NOMO-1 treated with dmso at 0.1 percent for 144 hours (cell line): ENCODE data around the gene ALDH4A1.
"Not testable (repeated sequence)": the region's sequence is repeated elsewhere in the genome, so short reads cannot be mapped to it uniquely, and the experiment has no call there.

ENCODE experiments used
- DNase-seq: peaks from one replicate; lab custom pipeline; 2025; ENCODE audit not compliant: unreplicated experiment; lab: John Stamatoyannopoulos, UW

ALDH4A1 gene

DNA sequence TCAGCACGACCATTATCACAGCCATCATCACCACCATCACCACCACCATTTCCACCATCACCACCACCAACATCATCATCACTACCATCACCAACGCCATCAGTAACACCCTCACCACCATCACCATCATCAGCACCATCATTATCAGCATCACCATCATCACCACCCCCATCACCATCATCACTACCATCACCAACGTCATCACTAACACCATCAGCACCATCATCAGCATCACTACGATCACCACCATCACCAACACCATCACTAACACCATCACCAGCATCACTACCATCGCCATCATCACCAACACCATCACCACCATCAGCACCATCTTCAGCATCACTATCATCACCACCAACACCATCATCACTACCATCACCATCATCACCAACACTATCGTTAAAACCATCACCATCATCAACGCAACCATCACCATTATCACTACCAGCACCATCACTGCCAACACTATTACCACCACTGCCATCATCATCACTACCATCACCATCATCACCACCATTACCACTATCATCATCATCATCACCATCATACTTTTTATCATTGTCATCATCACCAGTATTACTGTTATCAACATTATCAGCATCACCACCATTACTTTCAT is 44.2 kb downstream of the ALDH4A1 start:
- no peak for DNase-seq

DNA sequence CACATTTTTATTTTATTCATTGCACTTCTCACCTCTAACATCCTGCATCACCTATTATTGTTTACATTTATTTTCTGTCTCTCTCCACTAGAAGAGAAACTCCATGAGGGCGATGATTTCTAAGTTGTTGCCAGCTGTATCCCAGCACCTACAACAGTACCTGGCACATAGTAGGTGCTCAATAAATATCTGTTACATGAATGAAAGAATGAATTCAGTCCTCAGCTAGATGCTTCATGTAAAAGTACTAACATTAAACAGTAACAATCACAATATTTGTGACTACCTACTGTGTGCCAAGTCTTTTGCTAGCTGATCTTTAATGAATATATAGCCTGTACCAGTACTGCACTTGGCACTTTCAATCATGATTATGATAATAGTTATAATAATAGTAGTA is 45.9 kb downstream of the ALDH4A1 start:
- no peak for DNase-seq

DNA sequence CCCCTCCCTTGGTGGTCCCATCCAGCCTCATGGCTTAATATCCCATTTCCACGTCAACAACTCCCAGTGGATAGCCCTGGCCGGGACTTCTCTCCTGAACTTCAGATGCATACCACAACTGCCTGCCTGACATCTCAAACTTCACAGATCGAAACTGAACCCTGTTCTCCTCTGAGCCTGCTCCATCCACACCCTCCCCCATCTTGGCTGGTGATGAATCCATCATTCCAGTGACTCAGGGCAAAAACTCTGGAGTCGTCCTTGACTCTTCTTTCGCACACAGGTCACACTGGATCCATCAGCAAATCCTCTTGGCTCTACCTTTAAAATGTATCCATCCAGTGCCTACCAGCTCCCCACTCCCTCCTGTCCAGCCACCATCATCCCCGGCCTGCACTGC is 46.8 kb downstream of the ALDH4A1 start:
- DNase-seq, result no peak

DNA sequence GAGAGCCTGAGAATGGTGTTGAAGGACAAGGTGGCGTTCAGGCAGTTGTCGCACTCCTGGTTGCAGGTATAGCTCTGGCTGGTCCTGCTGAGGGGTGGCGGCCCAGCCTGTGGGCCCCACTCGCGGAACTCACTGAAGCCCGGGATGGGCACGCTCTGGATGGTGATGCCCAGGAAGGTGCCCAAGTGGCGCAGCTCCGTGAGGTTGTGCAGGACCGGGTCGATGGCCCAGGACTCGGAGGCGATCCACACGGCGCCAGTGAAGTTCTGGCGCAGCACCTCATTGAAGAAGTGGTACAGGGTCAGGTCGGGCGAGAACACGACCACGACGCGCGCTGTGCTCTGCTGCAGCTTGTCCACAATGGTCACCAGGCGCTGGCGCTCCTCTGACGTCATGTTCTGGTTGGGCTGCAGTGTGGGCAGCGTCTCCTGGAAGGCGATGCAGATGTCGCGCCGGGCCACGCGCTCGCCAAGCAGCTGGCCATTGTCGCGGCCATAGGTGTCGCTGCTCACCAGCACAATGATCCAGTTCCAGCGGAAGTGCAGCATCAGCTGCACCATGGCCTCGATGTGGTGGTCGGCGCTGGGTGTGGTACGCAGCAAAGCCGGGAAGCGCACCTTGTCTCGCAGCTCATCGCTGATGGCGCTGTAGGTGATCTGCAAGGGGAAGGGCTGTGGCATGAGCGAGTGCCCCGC is 47.9 kb downstream of the ALDH4A1 start:
- no peak for DNase-seq

DNA sequence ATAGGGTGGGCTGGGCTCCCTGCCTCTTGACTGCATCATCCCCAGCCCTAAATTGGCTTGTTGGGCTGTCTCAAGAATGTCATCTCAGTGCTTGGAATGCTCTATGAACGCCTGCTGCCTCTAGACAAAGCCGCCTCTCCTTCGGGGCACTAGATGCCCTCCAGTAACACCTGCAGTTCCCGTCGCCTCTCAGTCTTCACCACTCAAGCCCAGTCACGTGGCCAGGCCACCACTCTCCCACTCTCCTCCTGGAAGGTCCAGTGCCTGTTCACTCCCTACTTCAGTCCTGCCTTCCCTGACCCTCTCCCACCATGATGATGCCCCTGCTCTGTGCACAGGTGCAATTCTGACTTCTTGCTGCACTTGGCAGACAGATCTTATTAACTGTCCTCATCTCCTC is 49.9 kb downstream of the ALDH4A1 start:
- no peak for DNase-seq

DNA sequence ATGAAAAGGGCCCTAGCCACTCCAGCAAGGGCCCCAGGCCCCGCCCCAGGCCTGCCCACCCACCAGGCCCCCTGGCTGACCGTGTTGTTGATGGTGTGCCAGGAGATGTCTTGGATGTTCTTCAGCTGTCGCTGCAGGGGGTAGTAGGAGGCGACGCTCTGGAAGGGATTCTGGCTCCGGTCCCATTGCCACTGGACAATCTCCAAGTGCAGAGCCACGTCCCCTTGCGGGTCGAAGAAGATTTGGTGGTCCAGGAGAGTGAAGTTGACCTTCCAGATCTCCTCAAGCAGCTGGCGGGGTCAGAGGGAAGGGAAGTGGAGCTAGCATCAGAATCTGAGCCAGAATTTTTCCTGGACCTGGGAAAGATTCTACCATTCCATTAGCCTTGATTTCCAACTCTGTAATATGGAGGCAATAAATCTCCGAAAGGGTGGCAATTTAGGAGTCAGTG is 53.1 kb downstream of the ALDH4A1 start:
- DNase-seq, result no peak

DNA sequence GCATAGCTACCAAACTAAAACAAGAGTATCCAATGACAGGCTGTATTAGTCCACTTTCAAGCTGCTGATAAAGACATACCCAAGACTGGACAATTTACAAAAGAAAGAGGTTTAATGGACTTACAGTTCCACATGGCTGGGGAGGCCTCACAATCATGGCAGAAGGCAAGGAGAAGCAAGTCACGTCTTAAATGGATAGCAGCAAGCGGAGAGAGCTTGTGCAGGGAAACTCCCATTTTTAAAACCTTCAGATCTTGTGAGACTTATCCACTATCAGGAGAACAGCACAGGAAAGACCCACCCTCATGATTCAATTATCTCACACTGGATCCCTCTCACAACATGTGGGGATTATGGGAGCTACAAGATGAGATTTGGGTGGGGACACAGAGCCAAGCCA is 54.6 kb downstream of the ALDH4A1 start:
- DNase-seq, result not testable (repeated sequence)

DNA sequence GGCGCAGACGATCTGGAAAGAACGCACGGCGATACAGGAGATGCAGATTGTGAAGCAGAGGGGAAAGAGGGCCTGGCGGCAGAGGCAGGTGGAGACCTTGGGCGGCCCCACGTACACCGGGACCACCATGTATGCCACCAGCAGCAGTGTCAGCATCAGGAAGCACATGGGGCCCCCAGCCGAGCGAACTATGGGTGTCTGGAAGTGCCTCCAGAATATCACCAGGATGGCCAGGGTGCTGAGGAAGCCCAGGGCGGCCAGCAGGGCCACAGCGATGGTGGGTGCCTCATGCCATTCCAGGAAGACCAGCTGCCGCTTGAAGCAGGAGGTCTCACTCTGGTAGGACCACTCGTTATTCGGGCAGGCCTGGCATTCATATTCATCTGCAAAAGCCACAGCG is 62.2 kb downstream of the ALDH4A1 start:
- no peak for DNase-seq

DNA sequence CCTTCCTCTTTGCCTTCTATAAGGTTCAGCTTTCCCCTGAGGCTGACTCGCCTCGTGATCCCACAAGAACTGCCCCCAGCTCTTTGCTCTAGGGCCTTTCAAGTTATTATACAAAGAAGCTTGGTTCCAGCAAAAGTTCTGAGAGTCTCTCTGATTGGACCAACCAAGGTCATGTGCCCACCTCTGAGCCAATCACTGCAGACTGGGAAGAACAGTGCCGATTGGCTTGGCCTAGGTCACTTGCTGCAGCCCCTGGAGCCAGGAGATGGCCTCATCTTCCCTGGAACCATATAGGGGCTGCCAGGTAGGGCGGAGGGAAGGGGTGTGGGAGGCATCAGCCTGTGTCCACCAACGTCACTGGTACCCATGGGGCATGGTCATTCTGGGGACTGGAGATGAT is 65.7 kb downstream of the ALDH4A1 start:
- DNase-seq, result no peak

DNA sequence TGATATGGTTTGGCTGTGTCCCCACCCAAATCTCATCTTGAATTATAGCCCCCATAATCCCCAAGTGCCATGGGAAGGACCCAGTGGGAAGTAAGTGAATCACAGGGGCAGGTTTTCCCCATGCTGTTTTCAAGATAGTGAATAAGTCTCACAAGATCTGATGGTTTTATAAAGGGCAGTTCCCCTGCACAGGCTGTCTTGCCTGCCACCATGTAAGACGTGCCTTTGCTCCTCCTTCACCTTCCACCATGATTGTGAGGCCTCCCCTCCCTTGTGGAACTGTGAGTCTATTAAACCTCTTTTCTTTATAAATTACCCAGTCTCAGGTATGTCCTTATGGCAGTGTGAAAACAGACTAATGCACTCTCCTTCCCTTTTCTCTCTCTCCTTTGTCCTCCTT is 70.0 kb downstream of the ALDH4A1 start:
- not testable (repeated sequence) for DNase-seq

DNA sequence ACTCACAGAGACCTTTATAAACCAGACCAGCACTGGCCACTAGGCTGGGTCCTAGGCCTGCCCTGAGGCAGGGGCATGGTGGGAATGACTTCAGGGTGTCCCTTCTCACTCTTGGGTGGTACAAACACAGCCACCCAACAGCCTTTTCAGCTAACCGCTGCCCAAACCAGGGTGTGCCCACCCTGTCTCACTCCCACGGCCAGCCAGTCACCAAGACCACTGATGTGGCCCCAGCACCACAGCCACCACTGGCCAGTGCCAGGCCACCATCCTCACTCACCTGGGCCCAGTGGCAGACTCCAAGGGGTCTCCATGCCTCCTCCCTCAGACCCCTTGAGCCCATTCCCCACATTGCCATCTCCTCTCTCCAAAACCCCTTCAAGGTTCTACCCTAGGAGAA is 70.7 kb downstream of the ALDH4A1 start:
- no peak for DNase-seq

DNA sequence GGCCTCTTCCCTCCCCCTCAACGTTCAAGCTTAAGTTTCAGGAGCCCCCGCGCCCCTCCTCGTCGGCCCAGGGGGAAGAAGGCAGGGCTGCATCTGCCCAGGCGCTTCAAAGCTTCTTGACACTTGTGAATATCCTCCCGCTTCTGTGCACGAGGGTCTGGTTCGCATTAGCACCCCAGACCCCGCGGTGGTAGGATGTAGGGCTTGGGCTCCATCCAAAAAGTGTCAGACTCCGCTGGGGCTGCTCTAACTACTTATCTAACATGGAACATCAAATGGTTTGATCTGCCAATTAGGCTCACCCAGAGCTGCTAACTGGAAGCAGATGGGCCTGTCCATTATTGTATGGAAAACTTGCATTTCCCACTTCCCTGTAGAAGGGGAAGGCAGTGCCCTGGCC is 71.8 kb downstream of the ALDH4A1 start:
- no peak for DNase-seq

DNA sequence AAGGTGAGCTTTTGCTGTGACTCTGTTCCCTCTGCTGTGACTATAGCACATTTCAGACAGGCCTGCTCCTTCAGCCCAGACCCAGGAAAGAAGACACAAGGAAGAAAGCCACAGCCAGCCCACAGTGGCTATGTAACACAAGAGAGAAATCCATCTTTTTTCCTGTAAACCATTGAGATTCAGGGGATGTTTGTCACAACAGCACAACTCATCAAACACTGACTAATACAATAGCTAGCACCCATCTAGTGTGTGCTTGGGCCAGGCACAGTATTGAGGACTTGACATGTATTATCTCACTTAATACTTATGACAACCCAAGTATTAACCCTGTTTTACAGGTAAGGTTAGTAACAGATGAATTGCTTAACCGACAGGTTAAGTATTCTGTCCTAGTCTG is 72.7 kb downstream of the ALDH4A1 start:
- DNase-seq, result no peak

DNA sequence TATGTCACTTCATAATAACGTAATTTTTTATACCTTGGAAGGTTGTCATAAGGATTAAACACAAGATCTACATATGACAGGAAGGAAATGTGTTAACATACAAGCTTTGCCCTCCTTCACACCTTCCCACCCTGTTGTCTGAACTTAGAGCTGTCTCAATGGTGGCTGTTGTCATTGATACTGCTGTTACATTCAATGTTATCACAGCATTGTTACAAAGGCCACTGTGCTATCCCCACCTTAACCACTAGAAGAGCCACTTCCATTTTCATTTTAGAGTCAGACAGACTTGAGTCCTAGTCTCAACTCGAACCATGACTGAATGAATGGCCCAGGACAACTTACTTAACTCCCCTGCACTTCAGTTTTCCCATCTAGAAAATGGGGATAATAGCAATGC is 74.1 kb downstream of the ALDH4A1 start:
- DNase-seq, result no peak

DNA sequence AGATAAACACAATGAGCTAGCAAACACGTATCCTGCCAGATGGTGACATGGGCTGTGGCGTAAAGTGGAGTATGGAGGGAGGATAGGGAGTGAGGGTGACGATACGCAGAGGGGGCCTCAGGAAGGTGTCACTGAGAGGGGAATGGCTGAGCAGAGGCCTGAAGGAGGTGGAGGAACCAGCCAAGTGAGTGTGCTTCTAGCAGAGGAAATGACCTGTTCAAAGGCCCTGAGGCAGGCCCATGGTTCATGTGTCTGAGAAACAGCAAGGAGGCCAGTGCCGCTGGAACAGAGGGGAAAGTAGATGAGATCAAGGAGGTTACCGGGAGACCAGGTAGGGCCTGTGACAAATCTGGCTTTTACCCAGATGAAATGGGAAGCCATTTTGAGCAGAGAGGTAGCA is 78.9 kb downstream of the ALDH4A1 start:
- DNase-seq, result no peak
